ENCODE results near the gene SPATA18. TPM values are rescaled to one million over a fixed set of nuclear protein-coding genes. Genes with fewer than 3 reads are reported as not detected.

The SPATA18 gene
- polyA plus RNA-seq, 1 donor (not counting 4 experiments of a cell fraction or from before 2014, with no cell fraction given), result 5.6 TPM

- Histone ChIP-seq H3K9ac (ENCODE audit: control insufficient read depth, extremely low read depth, insufficient read depth, low read length) (no peak overlapping the region), H2AFZ (ENCODE audit: control insufficient read depth, low read length) (no peak overlapping the region), H3K36me3 (ENCODE audit: control insufficient read depth in 2 of 2, extremely low read depth in 1 of 2, insufficient read depth in 2 of 2, low read length in 2 of 2) (no peaks in the 10 kb centered on the region), H3K4me3 (ENCODE audit: control insufficient read depth in 2 of 3, extremely low read depth in 1 of 3, insufficient read depth in 2 of 3, low read depth in 1 of 3, low read length in 3 of 3) (no peak overlapping the region), H3K27ac (ENCODE audit: control insufficient read depth, insufficient read depth, low read length) (no peak overlapping the region), H3K9me1 (ENCODE audit: control insufficient read depth, extremely low read depth, insufficient read depth, low read length) (no peaks in the 10 kb centered on the region), H4K20me1 (ENCODE audit: control insufficient read depth, extremely low read depth, insufficient read depth, low read length) (no peaks in the 10 kb centered on the region), H3K27me3 (ENCODE audit: control insufficient read depth, extremely low read depth, insufficient read depth, low read length) (no peaks in the 10 kb centered on the region), H3K9me3 (ENCODE audit: control insufficient read depth, low read depth, low read length) (no peaks in the 10 kb centered on the region), H3K4me1 (ENCODE audit: control insufficient read depth, extremely low read depth, insufficient read depth, low read length) (no peaks in the 10 kb centered on the region), H3K79me2 (ENCODE audit: control insufficient read depth, insufficient read depth, low read length) (no peaks in the 10 kb centered on the region), H3K4me2 (ENCODE audit: control insufficient read depth, extremely low read depth, insufficient read depth, low read depth, low read length) (no peak overlapping the region)
- FAIRE-seq (no peak), DNase-seq (ENCODE audit: low read depth, low spot score) (no peak)
- TF ChIP-seq EZH2 (IDR thresholded peaks at IDR 0.05; ENCODE audit: low read length) (no peak), CTCF (optimal IDR thresholded peaks at IDR 0.05 in 1 of 3, IDR thresholded peaks at IDR 0.05 in 1 of 3, conservative IDR thresholded peaks at IDR 0.05 in 1 of 3; ENCODE audit: extremely low read depth in 1 of 3, insufficient read depth in 2 of 3, low read length in 3 of 3) (no peak)
- dilution Hi-C loops (cut with MboI; ENCODE audit: extremely low pct_ligation_motif_present, low sequenced_read_pairs), result no loop called here
Measured at GRCh38 chr4:52110171-52110570, 59.1 kb downstream of the SPATA18 start.

GRCh38 chr4:52111995-52112394, 60.9 kb downstream of the SPATA18 start:
- H4K20me1 ChIP-seq (ENCODE audit: control insufficient read depth, extremely low read depth, insufficient read depth, low read length), result no peaks in the 10 kb centered on the region
- H3K9ac ChIP-seq (ENCODE audit: control insufficient read depth, extremely low read depth, insufficient read depth, low read length), result no peak overlapping the region
- H3K4me2 ChIP-seq (ENCODE audit: control insufficient read depth, extremely low read depth, insufficient read depth, low read depth, low read length), result no peak overlapping the region
- DNase-seq (ENCODE audit: low read depth, low spot score) (no peak), FAIRE-seq (no peak)
- no peak for TF ChIP-seq EZH2 (IDR thresholded peaks at IDR 0.05; ENCODE audit: low read length)
- no peak for TF ChIP-seq CTCF (optimal IDR thresholded peaks at IDR 0.05 in 1 of 3, IDR thresholded peaks at IDR 0.05 in 1 of 3, conservative IDR thresholded peaks at IDR 0.05 in 1 of 3; ENCODE audit: extremely low read depth in 1 of 3, insufficient read depth in 2 of 3, low read length in 3 of 3)
- H3K4me1 ChIP-seq (ENCODE audit: control insufficient read depth, extremely low read depth, insufficient read depth, low read length), result no peaks in the 10 kb centered on the region
- no peak overlapping the region for H2AFZ ChIP-seq (ENCODE audit: control insufficient read depth, low read length)
- no peaks in the 10 kb centered on the region for H3K27me3 ChIP-seq (ENCODE audit: control insufficient read depth, extremely low read depth, insufficient read depth, low read length)
- no peaks in the 10 kb centered on the region for H3K9me3 ChIP-seq (ENCODE audit: control insufficient read depth, low read depth, low read length)
- no peak overlapping the region for H3K27ac ChIP-seq (ENCODE audit: control insufficient read depth, insufficient read depth, low read length)
- no peaks in the 10 kb centered on the region for H3K36me3 ChIP-seq (ENCODE audit: control insufficient read depth in 2 of 2, extremely low read depth in 1 of 2, insufficient read depth in 2 of 2, low read length in 2 of 2)
- dilution Hi-C loops (cut with MboI; ENCODE audit: extremely low pct_ligation_motif_present, low sequenced_read_pairs), result no loop called here
- no peaks in the 10 kb centered on the region for H3K9me1 ChIP-seq (ENCODE audit: control insufficient read depth, extremely low read depth, insufficient read depth, low read length)
- H3K79me2 ChIP-seq (ENCODE audit: control insufficient read depth, insufficient read depth, low read length), result no peaks in the 10 kb centered on the region
- no peak overlapping the region for H3K4me3 ChIP-seq (ENCODE audit: control insufficient read depth in 2 of 3, extremely low read depth in 1 of 3, insufficient read depth in 2 of 3, low read depth in 1 of 3, low read length in 3 of 3)

Measured in keratinocyte (primary cell).